ENCODE measurements around the gene TMEM25.
"Not testable (repeated sequence)": the region's sequence is repeated elsewhere in the genome, so short reads cannot be mapped to it uniquely, and the experiment has no call there.

The TMEM25 gene

GRCh38 chr11:118530683-118531596, at the start of gene TMEM25:
TMEM25 (plus strand) TSS chr11:118531192; CDS start chr11:118531802, 610 bp downstream.
- DNase-seq (ENCODE audit: low read depth) = no peak

GRCh38 chr11:118481238-118481637, 49.8 kb upstream of the TMEM25 start:
- not testable (repeated sequence) for DNase-seq (ENCODE audit: low read depth)

GRCh38 chr11:118484405-118484804, 46.6 kb upstream of the TMEM25 start:
- no peak for DNase-seq (ENCODE audit: low read depth)

GRCh38 chr11:118485273-118485672, 45.7 kb upstream of the TMEM25 start:
- DNase-seq (ENCODE audit: low read depth) = no peak

GRCh38 chr11:118488480-118489109, 42.4 kb upstream of the TMEM25 start:
- DNase-seq (ENCODE audit: low read depth) = peak; percentile 9

GRCh38 chr11:118491041-118491440, 40.0 kb upstream of the TMEM25 start:
- DNase-seq (ENCODE audit: low read depth) = no peak

GRCh38 chr11:118497831-118498230, 33.2 kb upstream of the TMEM25 start:
- DNase-seq (ENCODE audit: low read depth) = peak; percentile 26

GRCh38 chr11:118503216-118503615, 27.8 kb upstream of the TMEM25 start:
- DNase-seq (ENCODE audit: low read depth) = no peak

GRCh38 chr11:118511601-118512000, 19.4 kb upstream of the TMEM25 start:
- DNase-seq (ENCODE audit: low read depth) = no peak

GRCh38 chr11:118514103-118514502, 16.9 kb upstream of the TMEM25 start:
- no peak for DNase-seq (ENCODE audit: low read depth)

- no peak for DNase-seq (ENCODE audit: low read depth)
Observed at GRCh38 chr11:118519549-118519948, 11.4 kb upstream of the TMEM25 start.

GRCh38 chr11:118521892-118522311, 9.1 kb upstream of the TMEM25 start:
- no peak for DNase-seq (ENCODE audit: low read depth)

- no peak for DNase-seq (ENCODE audit: low read depth)
Observed at GRCh38 chr11:118522571-118523072, 8.4 kb upstream of the TMEM25 start.

GRCh38 chr11:118524356-118524755, 6.6 kb upstream of the TMEM25 start:
- no peak for DNase-seq (ENCODE audit: low read depth)

GRCh38 chr11:118524757-118525470, 6.1 kb upstream of the TMEM25 start:
- no peak for DNase-seq (ENCODE audit: low read depth)

GRCh38 chr11:118526688-118527087, 4.3 kb upstream of the TMEM25 start:
- no peak for DNase-seq (ENCODE audit: low read depth)

- DNase-seq (ENCODE audit: low read depth) = no peak
Observed at GRCh38 chr11:118527109-118527508, 3.9 kb upstream of the TMEM25 start, which contains the start of gene TTC36. TTC36 (plus strand) TSS chr11:118527474; CDS start chr11:118527495, 21 bp downstream.

GRCh38 chr11:118528511-118528910, 2.5 kb upstream of the TMEM25 start:
- no peak for DNase-seq (ENCODE audit: low read depth)

GRCh38 chr11:118529584-118530175, 1.3 kb upstream of the TMEM25 start:
- DNase-seq (ENCODE audit: low read depth) = no peak

GRCh38 chr11:118530180-118530682, 761 bp upstream of the TMEM25 start:
- DNase-seq (ENCODE audit: low read depth) = no peak

GRCh38 chr11:118531597-118532084, 649 bp downstream of the TMEM25 start:
- DNase-seq (ENCODE audit: low read depth) = no peak
